ENCODE data around the gene CPEB3. TPM values are rescaled to one million over a fixed set of nuclear protein-coding genes. Genes with fewer than 3 reads are reported as not detected.

Gene CPEB3
- total RNA-seq, 6 experiments from 2014 or later, result 0.85 to 1.1 (median 1.0) TPM

DNA sequence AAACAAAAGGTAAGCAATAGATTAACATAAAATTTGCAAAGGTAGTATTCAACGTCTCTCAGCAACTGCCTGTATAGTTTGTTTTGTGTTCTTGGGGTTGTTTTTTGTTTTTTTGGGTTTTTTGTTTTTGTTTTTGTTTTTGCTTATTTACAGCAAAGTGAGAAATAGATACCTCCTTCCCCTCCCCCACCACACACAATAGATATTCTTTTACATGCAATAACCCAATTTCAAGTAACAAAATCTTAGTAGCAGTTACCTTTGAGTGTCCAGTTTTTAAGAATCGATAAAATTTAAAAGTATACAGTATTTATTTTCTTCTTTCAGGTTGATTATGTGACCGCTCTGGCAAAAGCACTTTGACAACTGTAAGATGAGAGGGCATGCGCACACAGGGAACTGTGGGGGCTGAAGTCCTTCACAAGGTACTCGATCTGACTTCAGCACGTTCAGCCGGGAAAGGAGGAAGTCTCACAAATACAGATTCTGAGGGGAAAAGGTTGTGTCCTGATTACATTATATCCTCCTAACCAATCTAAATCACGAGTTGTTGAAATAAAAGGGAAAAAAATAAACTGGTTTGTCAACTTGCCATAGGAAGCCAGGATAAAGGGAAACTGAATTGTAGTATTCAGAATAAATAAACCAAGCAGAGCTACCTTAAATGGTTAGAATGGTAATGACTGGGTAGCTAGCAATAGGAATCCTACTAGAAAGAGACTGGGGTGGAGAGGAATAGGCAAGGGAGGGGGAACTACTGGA lies 47.8 kb downstream of the CPEB3 start:
- Mint-ChIP-seq H3K27ac (peak overlapping the region; percentile 22; the same call in 1 of the 2 replicates), H3K4me1 (ENCODE audit: low read depth) (peaks cover 32% of the 10 kb centered on the region), H3K27me3 (ENCODE audit: insufficient read depth) (no peaks in the 10 kb centered on the region), H3K36me3 (ENCODE audit: low read depth) (0 out of 2 replicates have a peak, but pooled peaks cover 2% of the 10 kb centered on the region), H3K4me3 (peak overlapping the region; percentile 80; the same call in 1 of the 2 replicates), H3K9me3 (no peaks in the 10 kb centered on the region)
- peak; percentile 27 for DNase-seq
- TF ChIP-seq, protein P1, sequence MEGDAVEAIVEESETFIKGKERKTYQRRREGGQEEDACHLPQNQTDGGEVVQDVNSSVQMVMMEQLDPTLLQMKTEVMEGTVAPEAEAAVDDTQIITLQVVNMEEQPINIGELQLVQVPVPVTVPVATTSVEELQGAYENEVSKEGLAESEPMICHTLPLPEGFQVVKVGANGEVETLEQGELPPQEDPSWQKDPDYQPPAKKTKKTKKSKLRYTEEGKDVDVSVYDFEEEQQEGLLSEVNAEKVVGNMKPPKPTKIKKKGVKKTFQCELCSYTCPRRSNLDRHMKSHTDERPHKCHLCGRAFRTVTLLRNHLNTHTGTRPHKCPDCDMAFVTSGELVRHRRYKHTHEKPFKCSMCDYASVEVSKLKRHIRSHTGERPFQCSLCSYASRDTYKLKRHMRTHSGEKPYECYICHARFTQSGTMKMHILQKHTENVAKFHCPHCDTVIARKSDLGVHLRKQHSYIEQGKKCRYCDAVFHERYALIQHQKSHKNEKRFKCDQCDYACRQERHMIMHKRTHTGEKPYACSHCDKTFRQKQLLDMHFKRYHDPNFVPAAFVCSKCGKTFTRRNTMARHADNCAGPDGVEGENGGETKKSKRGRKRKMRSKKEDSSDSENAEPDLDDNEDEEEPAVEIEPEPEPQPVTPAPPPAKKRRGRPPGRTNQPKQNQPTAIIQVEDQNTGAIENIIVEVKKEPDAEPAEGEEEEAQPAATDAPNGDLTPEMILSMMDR (IDR thresholded peaks at IDR 0.05), result no peak

GRCh38 chr10:92242380-92242779 lies 48.5 kb downstream of the CPEB3 start:
- no peak overlapping the region for H3K27ac Mint-ChIP-seq
- H3K9me3 Mint-ChIP-seq, result no peaks in the 10 kb centered on the region
- H3K36me3 Mint-ChIP-seq (ENCODE audit: low read depth), result 0 out of 2 replicates have a peak, but pooled peaks cover 4% of the 10 kb centered on the region
- TF ChIP-seq, protein P1 (IDR thresholded peaks at IDR 0.05), result no peak
- no peaks in the 10 kb centered on the region for H3K27me3 Mint-ChIP-seq (ENCODE audit: insufficient read depth)
- no peak overlapping the region for H3K4me3 Mint-ChIP-seq
- H3K4me1 Mint-ChIP-seq (ENCODE audit: low read depth), result peaks cover 35% of the 10 kb centered on the region
- DNase-seq, result no peak

DNA sequence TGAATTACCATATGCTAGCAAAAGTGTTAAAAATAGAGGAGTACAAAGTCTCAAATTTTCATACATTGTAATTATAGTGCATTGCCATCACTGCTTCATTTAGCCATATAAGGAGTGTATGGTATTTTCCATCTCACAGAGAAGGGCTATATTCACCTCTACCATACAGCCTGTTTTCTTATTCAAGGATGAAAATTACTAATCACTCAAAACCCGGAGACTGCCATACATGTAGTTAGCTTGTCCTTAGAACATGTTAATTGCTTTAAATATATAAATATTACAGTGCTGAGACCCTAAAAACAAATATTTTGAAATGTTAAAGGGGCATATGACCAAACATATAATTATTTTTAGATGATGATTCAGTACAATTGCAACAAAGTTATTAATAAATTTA lies 49.4 kb downstream of the CPEB3 start:
- DNase-seq, result no peak
- H3K27me3 Mint-ChIP-seq (ENCODE audit: insufficient read depth), result no peaks in the 10 kb centered on the region
- TF ChIP-seq, protein P1 (IDR thresholded peaks at IDR 0.05), result no peak
- peaks cover 35% of the 10 kb centered on the region for H3K4me1 Mint-ChIP-seq (ENCODE audit: low read depth)
- peak overlapping the region; percentile 93 for H3K4me3 Mint-ChIP-seq
- 0 out of 2 replicates have a peak, but pooled peaks cover 4% of the 10 kb centered on the region for H3K36me3 Mint-ChIP-seq (ENCODE audit: low read depth)
- H3K27ac Mint-ChIP-seq, result peak overlapping the region; percentile 79
- no peaks in the 10 kb centered on the region for H3K9me3 Mint-ChIP-seq

- H3K4me3 Mint-ChIP-seq, result peak overlapping the region; percentile 93
- peaks cover 35% of the 10 kb centered on the region for H3K4me1 Mint-ChIP-seq (ENCODE audit: low read depth)
- TF ChIP-seq, protein P1 (IDR thresholded peaks at IDR 0.05), result no peak
- peak overlapping the region; percentile 79 for H3K27ac Mint-ChIP-seq
- 0 out of 2 replicates have a peak, but pooled peaks cover 4% of the 10 kb centered on the region for H3K36me3 Mint-ChIP-seq (ENCODE audit: low read depth)
- DNase-seq, result no peak
- H3K9me3 Mint-ChIP-seq, result no peaks in the 10 kb centered on the region
- no peaks in the 10 kb centered on the region for H3K27me3 Mint-ChIP-seq (ENCODE audit: insufficient read depth)
Measured at GRCh38 chr10:92241158-92241500, 49.7 kb downstream of the CPEB3 start.

DNA sequence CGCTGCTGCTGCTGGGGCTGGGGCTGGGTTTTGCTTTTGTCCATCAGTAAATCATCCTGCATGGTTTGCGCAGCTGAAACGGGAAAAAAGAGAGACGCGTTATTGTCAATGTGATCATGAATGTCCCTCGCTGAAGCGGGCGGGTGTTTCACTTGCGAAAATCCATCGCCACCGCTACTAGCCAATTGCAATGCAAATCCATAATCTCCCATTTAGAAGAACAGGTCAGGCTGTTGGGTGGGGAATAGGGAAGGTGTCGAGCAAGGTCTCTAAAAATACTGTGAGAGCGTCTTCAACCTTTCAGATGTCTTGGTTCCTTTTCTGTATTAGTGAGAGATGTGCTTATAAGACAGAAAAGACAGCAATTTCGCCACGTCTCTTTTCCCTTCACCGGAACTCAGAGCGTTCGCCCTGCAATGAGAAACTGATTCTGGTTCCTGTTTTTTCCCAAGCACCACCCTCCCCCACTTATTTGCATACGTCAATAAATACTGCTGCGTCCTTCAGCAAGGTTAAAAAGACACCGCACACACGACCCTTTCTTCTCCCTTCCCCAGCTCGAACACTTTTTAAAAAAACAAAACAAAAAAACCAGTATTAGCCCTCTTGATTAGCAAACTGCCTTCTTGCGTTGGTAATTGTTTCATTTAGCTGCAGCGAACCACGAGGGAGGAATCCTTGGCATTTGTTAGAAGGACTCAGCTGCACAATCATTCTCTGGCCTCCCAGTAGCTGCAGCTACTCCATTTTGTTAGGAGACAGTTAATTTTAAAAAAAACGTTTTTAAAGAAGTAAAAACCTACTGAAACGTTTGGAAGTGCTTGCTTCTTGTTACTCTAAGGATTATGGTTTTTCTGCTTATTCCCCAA lies 50.4 kb downstream of the CPEB3 start:
- no peaks in the 10 kb centered on the region for H3K9me3 Mint-ChIP-seq
- H3K4me3 Mint-ChIP-seq, result peak overlapping the region; percentile 93
- H3K27ac Mint-ChIP-seq, result peak overlapping the region; percentile 79
- DNase-seq, result peak; percentile 57
- H3K27me3 Mint-ChIP-seq (ENCODE audit: insufficient read depth), result no peaks in the 10 kb centered on the region
- TF ChIP-seq, protein P1 (IDR thresholded peaks at IDR 0.05), result no peak
- H3K4me1 Mint-ChIP-seq (ENCODE audit: low read depth), result peaks cover 35% of the 10 kb centered on the region
- H3K36me3 Mint-ChIP-seq (ENCODE audit: low read depth), result 0 out of 2 replicates have a peak, but pooled peaks cover 4% of the 10 kb centered on the region

Measured in HFFc6 (cell line).